BLaER1 (cell line): ENCODE measurements around the gene FOXD4L3.
"Not testable (repeated sequence)": the region's sequence is repeated elsewhere in the genome, so short reads cannot be mapped to it uniquely, and the experiment has no call there.

Experiments used
- H3K27ac ChIP-seq: shearing (Covaris generic); formaldehyde crosslinking; 2 replicates; pipeline ENCODE4 v1.8.1; 2022
- H3K27me3 ChIP-seq: shearing (Covaris generic); formaldehyde crosslinking; 2 replicates; pipeline ENCODE4 v1.8.1; 2022
- H3K36me3 ChIP-seq: shearing (Covaris generic); formaldehyde crosslinking; 2 replicates; pipeline ENCODE4 v1.8.1; 2022
- H3K4me1 ChIP-seq: shearing (Covaris generic); formaldehyde crosslinking; 2 replicates; pipeline ENCODE4 v1.8.1; 2022
- H3K4me2 ChIP-seq: shearing (Covaris generic); formaldehyde crosslinking; 2 replicates; pipeline ENCODE4 v1.8.1; 2022
- H3K4me3 ChIP-seq: shearing (Covaris generic); formaldehyde crosslinking; 2 replicates; pipeline ENCODE4 v1.8.1; 2022
- H3K9ac ChIP-seq: shearing (Covaris generic); formaldehyde crosslinking; 2 replicates; pipeline ENCODE4 v1.8.1; 2022
- H3K9me3 ChIP-seq: shearing (Covaris generic); formaldehyde crosslinking; 2 replicates; pipeline ENCODE4 v1.8.1; 2022
- H4K20me1 ChIP-seq: shearing (Covaris generic); formaldehyde crosslinking; 2 replicates; pipeline ENCODE4 v1.8.1; 2022

The FOXD4L3 gene

GRCh38 chr9:68302567-68302966, at the start of gene FOXD4L3:
Gene FOXD4L3, plus strand, starts transcription at chr9:68302867. Its CDS starts 85 bp downstream, at chr9:68302952.
- not testable (repeated sequence) for H3K36me3 ChIP-seq, H3K4me1 ChIP-seq, H3K9me3 ChIP-seq, H3K27me3 ChIP-seq, H3K4me3 ChIP-seq, H3K9ac ChIP-seq, H4K20me1 ChIP-seq, H3K27ac ChIP-seq, H3K4me2 ChIP-seq

DNA sequence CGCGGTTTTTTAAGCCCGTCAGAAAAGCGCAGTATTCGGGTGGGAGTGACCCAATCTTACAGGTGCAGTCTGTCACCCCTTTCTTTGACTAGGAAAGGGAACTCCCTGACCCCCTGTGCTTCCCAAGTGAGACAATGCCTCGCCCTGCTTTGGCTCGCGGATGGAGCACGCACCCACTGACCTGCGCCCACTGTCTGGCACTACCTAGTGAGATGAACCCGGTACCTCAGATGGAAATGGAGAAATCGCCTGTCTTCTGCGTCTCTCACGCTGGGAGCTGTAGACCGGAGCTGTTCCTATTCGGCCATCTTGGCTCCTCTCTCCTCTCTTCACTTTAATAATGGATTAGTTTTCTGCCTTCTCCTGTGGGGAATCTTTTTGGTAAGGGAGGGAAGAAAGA, 21.6 kb upstream of the FOXD4L3 start:
- not testable (repeated sequence) for H3K4me1 ChIP-seq

DNA sequence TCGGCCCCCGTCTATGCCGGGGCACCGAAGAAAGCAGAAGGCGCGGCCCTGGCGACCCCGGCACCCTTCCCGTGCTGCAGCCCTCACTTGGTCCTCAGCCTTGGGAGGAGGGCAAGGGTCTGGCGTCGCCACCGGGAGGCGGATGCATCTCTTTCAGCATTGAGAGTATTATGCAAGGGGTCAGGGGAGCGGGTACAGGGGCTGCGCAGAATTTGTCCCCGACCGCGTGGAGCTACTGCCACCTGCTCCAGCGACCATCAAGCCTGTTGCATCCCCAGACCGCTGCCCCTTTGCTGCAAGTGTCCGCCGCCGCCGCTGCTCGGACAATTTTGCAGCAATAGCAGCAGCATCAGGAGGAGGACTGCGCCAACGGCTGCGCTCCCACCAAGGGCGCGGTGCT, 1.1 kb downstream of the FOXD4L3 start:
- H3K27me3 ChIP-seq, H3K4me2 ChIP-seq, H3K9ac ChIP-seq, H3K36me3 ChIP-seq, H3K27ac ChIP-seq, H4K20me1 ChIP-seq, H3K4me3 ChIP-seq, H3K9me3 ChIP-seq, H3K4me1 ChIP-seq: not testable (repeated sequence)

More for the DNA sequence above, 21.6 kb upstream of the FOXD4L3 start:
- H3K36me3 ChIP-seq, H3K9ac ChIP-seq, H3K9me3 ChIP-seq, H3K27ac ChIP-seq, H3K27me3 ChIP-seq, H3K4me2 ChIP-seq, H3K4me3 ChIP-seq, H4K20me1 ChIP-seq: not testable (repeated sequence)

DNA sequence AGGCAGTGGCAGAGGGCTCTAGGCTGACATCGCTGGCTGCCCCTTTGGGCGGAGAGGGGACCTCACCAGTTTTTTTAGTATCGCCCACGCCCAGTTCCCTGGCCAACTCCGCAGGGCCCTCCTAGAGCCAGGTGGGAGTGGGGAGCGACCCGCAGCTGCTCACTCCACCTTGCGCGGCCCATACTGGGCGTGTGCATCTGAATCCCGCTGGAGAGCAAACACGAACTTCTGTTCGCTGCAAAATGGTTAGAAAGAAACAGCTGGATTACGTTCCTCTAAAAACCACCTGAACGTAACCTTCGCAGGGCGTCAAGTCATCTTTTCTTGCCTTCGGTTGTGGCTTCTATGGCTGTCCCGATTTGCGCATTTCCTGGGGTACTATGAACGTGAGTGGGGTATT, 1.5 kb downstream of the FOXD4L3 start:
- H3K4me2 ChIP-seq, H3K4me3 ChIP-seq, H4K20me1 ChIP-seq, H3K9me3 ChIP-seq, H3K4me1 ChIP-seq, H3K27ac ChIP-seq, H3K36me3 ChIP-seq, H3K27me3 ChIP-seq, H3K9ac ChIP-seq: not testable (repeated sequence)

- H3K4me2 ChIP-seq, H3K9me3 ChIP-seq, H4K20me1 ChIP-seq, H3K27me3 ChIP-seq, H3K4me1 ChIP-seq, H3K27ac ChIP-seq, H3K9ac ChIP-seq, H3K36me3 ChIP-seq, H3K4me3 ChIP-seq: not testable (repeated sequence)
Measured at GRCh38 chr9:68304777-68305176, 2.1 kb downstream of the FOXD4L3 start.

- not testable (repeated sequence) for H3K4me1 ChIP-seq, H3K27ac ChIP-seq, H3K9me3 ChIP-seq, H3K9ac ChIP-seq, H3K36me3 ChIP-seq, H4K20me1 ChIP-seq, H3K27me3 ChIP-seq, H3K4me3 ChIP-seq, H3K4me2 ChIP-seq
Measured at GRCh38 chr9:68305680-68306285, 3.1 kb downstream of the FOXD4L3 start.

DNA sequence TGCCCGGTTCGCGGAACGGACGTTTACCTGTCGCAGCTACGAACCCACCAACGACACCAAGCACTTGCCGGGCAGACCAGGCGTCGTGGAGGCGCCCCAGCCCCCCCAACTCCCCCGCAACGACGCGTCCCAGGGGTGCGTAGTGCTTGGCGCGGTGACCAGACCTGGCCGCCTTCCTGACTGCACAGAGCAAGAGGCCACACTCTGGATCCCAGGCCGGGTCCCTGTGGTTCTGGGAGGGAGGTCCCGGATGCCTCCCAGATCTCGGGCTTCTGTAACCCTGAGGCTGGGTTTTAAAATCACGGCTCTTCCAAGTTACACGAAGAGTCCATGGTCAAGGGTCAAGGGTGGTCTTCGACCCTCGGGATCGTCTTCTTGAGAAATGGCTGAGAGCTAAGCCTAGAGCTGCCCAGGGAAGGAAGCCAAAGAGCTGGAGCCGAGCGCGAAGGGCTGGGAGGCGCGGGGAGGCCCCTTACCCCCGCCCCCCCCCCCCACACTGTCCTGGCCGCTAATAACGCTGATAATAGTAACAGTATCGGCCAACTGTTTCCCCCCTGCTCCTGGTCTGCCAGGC, 3.8 kb downstream of the FOXD4L3 start:
- H3K4me1 ChIP-seq, H3K36me3 ChIP-seq, H3K27ac ChIP-seq, H4K20me1 ChIP-seq, H3K9me3 ChIP-seq, H3K4me3 ChIP-seq, H3K9ac ChIP-seq, H3K27me3 ChIP-seq, H3K4me2 ChIP-seq: not testable (repeated sequence)

GRCh38 chr9:68307127-68307526, 4.5 kb downstream of the FOXD4L3 start:
- not testable (repeated sequence) for H4K20me1 ChIP-seq, H3K9ac ChIP-seq, H3K4me2 ChIP-seq, H3K9me3 ChIP-seq, H3K27me3 ChIP-seq, H3K4me3 ChIP-seq, H3K27ac ChIP-seq, H3K36me3 ChIP-seq, H3K4me1 ChIP-seq

GRCh38 chr9:68307654-68308053, 5.0 kb downstream of the FOXD4L3 start:
- not testable (repeated sequence) for H3K4me3 ChIP-seq, H3K9ac ChIP-seq, H3K36me3 ChIP-seq, H3K4me2 ChIP-seq, H3K4me1 ChIP-seq, H3K9me3 ChIP-seq, H3K27me3 ChIP-seq, H4K20me1 ChIP-seq, H3K27ac ChIP-seq

GRCh38 chr9:68311208-68311607, 8.5 kb downstream of the FOXD4L3 start:
- H3K4me2 ChIP-seq, H3K27me3 ChIP-seq, H3K9me3 ChIP-seq, H3K4me1 ChIP-seq, H4K20me1 ChIP-seq, H3K4me3 ChIP-seq, H3K36me3 ChIP-seq, H3K9ac ChIP-seq, H3K27ac ChIP-seq: not testable (repeated sequence)

- H3K36me3 ChIP-seq, H3K9me3 ChIP-seq, H3K4me2 ChIP-seq, H3K4me1 ChIP-seq, H4K20me1 ChIP-seq, H3K27me3 ChIP-seq, H3K9ac ChIP-seq, H3K27ac ChIP-seq, H3K4me3 ChIP-seq: not testable (repeated sequence)
Measured at GRCh38 chr9:68318209-68318608, 15.5 kb downstream of the FOXD4L3 start.

DNA sequence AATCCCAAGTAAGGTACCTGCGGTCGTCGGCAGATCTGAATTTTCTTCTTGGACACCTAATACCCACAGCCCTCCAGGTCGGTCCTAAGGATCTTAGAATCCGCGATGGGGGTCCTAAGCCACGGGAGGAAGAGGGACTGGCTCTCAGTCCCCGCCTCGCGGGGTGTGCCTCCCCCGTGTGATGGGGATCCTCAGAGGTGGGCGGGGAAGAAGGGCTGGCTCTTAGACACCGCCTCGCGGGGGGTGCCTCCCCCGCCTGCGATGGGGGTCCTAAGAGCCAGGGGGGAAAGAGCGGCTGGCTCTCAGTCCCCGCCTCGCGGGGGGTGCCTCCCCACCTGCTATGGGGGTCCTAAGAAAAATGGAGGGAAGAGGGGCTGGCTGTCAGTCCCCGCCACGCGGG, 21.1 kb downstream of the FOXD4L3 start:
- H3K36me3 ChIP-seq, H3K4me1 ChIP-seq, H3K27me3 ChIP-seq, H3K4me3 ChIP-seq, H3K4me2 ChIP-seq, H3K27ac ChIP-seq, H3K9me3 ChIP-seq, H3K9ac ChIP-seq, H4K20me1 ChIP-seq: not testable (repeated sequence)

GRCh38 chr9:68324518-68324917, 21.9 kb downstream of the FOXD4L3 start:
- H3K27ac ChIP-seq, H3K4me2 ChIP-seq, H3K36me3 ChIP-seq, H3K9ac ChIP-seq, H3K4me1 ChIP-seq, H3K4me3 ChIP-seq, H3K9me3 ChIP-seq, H4K20me1 ChIP-seq, H3K27me3 ChIP-seq: not testable (repeated sequence)

- not testable (repeated sequence) for H4K20me1 ChIP-seq, H3K36me3 ChIP-seq, H3K9me3 ChIP-seq, H3K4me3 ChIP-seq, H3K9ac ChIP-seq, H3K27me3 ChIP-seq, H3K4me2 ChIP-seq, H3K4me1 ChIP-seq, H3K27ac ChIP-seq
Measured at GRCh38 chr9:68329106-68329505, 26.4 kb downstream of the FOXD4L3 start.

DNA sequence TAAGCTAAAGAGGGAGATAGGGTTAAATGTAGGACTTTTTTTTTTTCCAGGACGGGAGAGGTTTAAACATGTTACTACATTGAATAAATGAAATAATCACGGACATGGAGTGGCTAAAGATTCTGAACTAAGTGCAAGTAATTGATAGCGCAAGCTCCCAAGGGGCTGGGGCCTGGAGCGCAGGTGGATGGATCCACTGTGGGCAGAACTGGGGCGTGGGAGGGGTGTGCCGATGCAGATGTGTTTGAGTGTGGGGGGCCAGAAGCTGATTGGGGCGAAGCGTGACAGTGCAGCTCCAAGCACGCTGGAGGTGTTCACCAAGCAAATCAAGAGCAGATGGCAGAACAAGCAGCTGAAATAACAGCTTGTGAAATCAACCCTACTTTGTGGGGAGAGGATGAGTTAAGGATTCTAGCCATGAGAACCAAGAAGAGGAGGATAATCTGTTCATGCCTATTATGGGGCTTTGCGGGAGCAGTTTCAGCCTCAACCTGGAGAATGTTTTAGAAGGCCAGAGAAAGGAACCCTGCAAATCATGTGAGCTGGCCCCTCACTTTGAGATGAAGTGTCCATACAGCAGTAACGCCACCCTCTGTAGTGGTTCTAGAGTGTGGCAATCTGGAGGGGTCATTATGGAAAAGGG, 28.0 kb downstream of the FOXD4L3 start:
- H3K4me1 ChIP-seq, H3K4me2 ChIP-seq, H3K4me3 ChIP-seq, H3K27ac ChIP-seq, H3K9me3 ChIP-seq, H3K27me3 ChIP-seq, H3K36me3 ChIP-seq, H4K20me1 ChIP-seq, H3K9ac ChIP-seq: not testable (repeated sequence)
